SJSA1 (cell line): ENCODE results near the gene CNN2. TPM values are rescaled to one million over a fixed set of nuclear protein-coding genes. Genes with fewer than 3 reads are reported as not detected.
A peak's percentile ranks its signal among the peaks of the same experiment; 100 is the strongest.

ENCODE experiments used
- DNase-seq, 2 experiments: peaks; one replicate each; pipeline ENCODE4 v3.0.0-alpha.2; 2015 to 2020; ENCODE audit warnings: low spot score in 2 of 2, low read depth in 1 of 2
- H3K27ac ChIP-seq: fragments of 250-450 bp; sonication (Bioruptor Pico); 2 replicates; pipeline ENCODE4 v1.5.1; 2020; ENCODE audit warnings: mild to moderate bottlenecking, moderate library complexity
- H3K27me3 ChIP-seq: fragments of 250-450 bp; sonication (Bioruptor Pico); replicated peaks from 2 replicates; pipeline ENCODE4 v1.5.1; 2020; ENCODE audit warnings: mild to moderate bottlenecking, moderate library complexity
- H3K36me3 ChIP-seq: fragments of 250-450 bp; sonication (Bioruptor Pico); 2 replicates; pipeline ENCODE4 v1.5.1; 2020; ENCODE audit warnings: mild to moderate bottlenecking
- H3K4me1 ChIP-seq: fragments of 250-450 bp; sonication (Bioruptor Pico); replicated peaks from 2 replicates; pipeline ENCODE4 v1.6.1; 2021; ENCODE audit warnings: mild to moderate bottlenecking
- H3K4me3 ChIP-seq: fragments of 250-450 bp; sonication (Bioruptor Pico); 2 replicates; pipeline ENCODE4 v1.5.1; 2020; ENCODE audit warnings: mild to moderate bottlenecking
- H3K9me3 ChIP-seq: fragments of 250-450 bp; sonication (Bioruptor Pico); replicated peaks from 2 replicates; pipeline ENCODE4 v1.5.1; 2020; ENCODE audit warnings: mild to moderate bottlenecking
- total RNA-seq: library from RNA; depleted of rRNA; stranded (reverse); fragments of >200 nt; shearing (Covaris generic); gene quantifications from 2 replicates; pipeline ENCODE4 v1.2.3, GENCODE V29; 2014

The CNN2 gene
- total RNA-seq, 1 experiment from 2014 or later = 441 TPM

GRCh38 chr19:1049106-1049505 lies 22.7 kb downstream of the CNN2 start:
- Histone ChIP-seq H3K4me1 (no peaks in the 10 kb centered on the region), H3K9me3 (no peaks in the 10 kb centered on the region), H3K36me3 (no peaks in the 10 kb centered on the region), H3K27ac (no peak overlapping the region), H3K27me3 (no peaks in the 10 kb centered on the region), H3K4me3 (no peak overlapping the region)
- no peak for DNase-seq

- Histone ChIP-seq H3K36me3 (no peaks in the 10 kb centered on the region), H3K9me3 (no peaks in the 10 kb centered on the region), H3K27me3 (no peaks in the 10 kb centered on the region), H3K27ac (no peak overlapping the region), H3K4me1 (no peaks in the 10 kb centered on the region), H3K4me3 (no peak overlapping the region)
- no peak for DNase-seq
Observed at GRCh38 chr19:1049800-1050199, 23.4 kb downstream of the CNN2 start.

- Histone ChIP-seq H3K4me3 (no peak overlapping the region), H3K27me3 (no peaks in the 10 kb centered on the region), H3K36me3 (no peaks in the 10 kb centered on the region), H3K27ac (no peak overlapping the region), H3K4me1 (no peaks in the 10 kb centered on the region), H3K9me3 (no peaks in the 10 kb centered on the region)
- DNase-seq = no peak
Observed at GRCh38 chr19:1050989-1051788, 24.8 kb downstream of the CNN2 start.

GRCh38 chr19:1051791-1052190 lies 25.4 kb downstream of the CNN2 start:
- Histone ChIP-seq H3K4me3 (no peak overlapping the region), H3K27ac (no peak overlapping the region), H3K36me3 (no peaks in the 10 kb centered on the region), H3K4me1 (no peaks in the 10 kb centered on the region), H3K27me3 (no peaks in the 10 kb centered on the region), H3K9me3 (no peaks in the 10 kb centered on the region)
- DNase-seq = no peak

- H3K4me1 ChIP-seq = no peaks in the 10 kb centered on the region
- no peak for DNase-seq
- H3K27ac ChIP-seq = no peak overlapping the region
- no peaks in the 10 kb centered on the region for H3K9me3 ChIP-seq
- H3K27me3 ChIP-seq = no peaks in the 10 kb centered on the region
- H3K36me3 ChIP-seq = no peaks in the 10 kb centered on the region
- H3K4me3 ChIP-seq = no peak overlapping the region
Observed at GRCh38 chr19:1052349-1052975, 26.1 kb downstream of the CNN2 start.

GRCh38 chr19:1053176-1054101 lies 27.0 kb downstream of the CNN2 start:
- H3K9me3 ChIP-seq = no peaks in the 10 kb centered on the region
- no peaks in the 10 kb centered on the region for H3K4me1 ChIP-seq
- no peaks in the 10 kb centered on the region for H3K36me3 ChIP-seq

GRCh38 chr19:1054102-1055027 lies 28.0 kb downstream of the CNN2 start:
- no peaks in the 10 kb centered on the region for H3K4me1 ChIP-seq
- no peaks in the 10 kb centered on the region for H3K27me3 ChIP-seq
- no peak for DNase-seq
- H3K27ac ChIP-seq = no peak overlapping the region
- no peak overlapping the region for H3K4me3 ChIP-seq
- no peaks in the 10 kb centered on the region for H3K9me3 ChIP-seq
- H3K36me3 ChIP-seq = no peaks in the 10 kb centered on the region

More at GRCh38 chr19:1053176-1054101, 27.0 kb downstream of the CNN2 start:
- H3K27ac ChIP-seq = no peak overlapping the region
- no peaks in the 10 kb centered on the region for H3K27me3 ChIP-seq
- no peak for DNase-seq
- H3K4me3 ChIP-seq = no peak overlapping the region

GRCh38 chr19:1055028-1055425 lies 28.6 kb downstream of the CNN2 start:
- no peaks in the 10 kb centered on the region for H3K9me3 ChIP-seq
- no peaks in the 10 kb centered on the region for H3K36me3 ChIP-seq
- H3K27me3 ChIP-seq = no peaks in the 10 kb centered on the region
- no peak overlapping the region for H3K4me3 ChIP-seq
- no peaks in the 10 kb centered on the region for H3K4me1 ChIP-seq
- no peak for DNase-seq
- no peak overlapping the region for H3K27ac ChIP-seq

- H3K4me3 ChIP-seq = no peak overlapping the region
- no peaks in the 10 kb centered on the region for H3K4me1 ChIP-seq
- no peaks in the 10 kb centered on the region for H3K9me3 ChIP-seq
- H3K27me3 ChIP-seq = no peaks in the 10 kb centered on the region
- DNase-seq = no peak
- no peaks in the 10 kb centered on the region for H3K36me3 ChIP-seq
- H3K27ac ChIP-seq = no peak overlapping the region
Observed at GRCh38 chr19:1055886-1056620, 29.6 kb downstream of the CNN2 start.

- no peak overlapping the region for H3K4me3 ChIP-seq
- no peaks in the 10 kb centered on the region for H3K9me3 ChIP-seq
- DNase-seq = peak in 1 of 2 experiments; percentile 42
- H3K27me3 ChIP-seq = no peaks in the 10 kb centered on the region
- no peaks in the 10 kb centered on the region for H3K36me3 ChIP-seq
- H3K27ac ChIP-seq = no peak overlapping the region
- H3K4me1 ChIP-seq = no peaks in the 10 kb centered on the region
Observed at GRCh38 chr19:1057176-1057855, 30.9 kb downstream of the CNN2 start.

GRCh38 chr19:1058112-1058511 lies 31.7 kb downstream of the CNN2 start:
- no peak for DNase-seq
- Histone ChIP-seq H3K27ac (no peak overlapping the region), H3K36me3 (no peaks in the 10 kb centered on the region), H3K9me3 (no peaks in the 10 kb centered on the region), H3K4me3 (no peak overlapping the region), H3K4me1 (no peaks in the 10 kb centered on the region), H3K27me3 (no peaks in the 10 kb centered on the region)

- H3K27ac ChIP-seq = no peak overlapping the region
Observed at GRCh38 chr19:1060689-1061088, 34.3 kb downstream of the CNN2 start.

More at GRCh38 chr19:1060689-1061088, 34.3 kb downstream of the CNN2 start:
- DNase-seq = no peak
- H3K36me3 ChIP-seq = no peaks in the 10 kb centered on the region
- peaks cover 12% of the 10 kb centered on the region for H3K4me1 ChIP-seq
- 0 out of 2 replicates have a peak, but pooled peaks cover 7% of the 10 kb centered on the region for H3K27me3 ChIP-seq
- H3K9me3 ChIP-seq = no peaks in the 10 kb centered on the region
- H3K4me3 ChIP-seq = no peak overlapping the region
